Skeletal muscle satellite cell (primary cell): Measurements from ENCODE around the gene CASZ1.

Experiments used
- H3K27me3 ChIP-seq: 2 replicates; pipeline ENCODE4 v1.7.0; 2013; ENCODE audit warnings: low read length; ENCODE audit not compliant: control insufficient read depth, insufficient read depth
- H3K36me3 ChIP-seq: 2 replicates; pipeline ENCODE4 v1.7.0; 2013; ENCODE audit warnings: mild to moderate bottlenecking, control low read depth, low read length; ENCODE audit not compliant: insufficient read depth
- H3K4me1 ChIP-seq: 2 replicates; pipeline ENCODE4 v1.7.0; 2013; ENCODE audit warnings: low read length; ENCODE audit not compliant: control insufficient read depth, insufficient read depth
- H3K4me2 ChIP-seq: 2 replicates; pipeline ENCODE4 v1.7.0; 2013; ENCODE audit warnings: mild to moderate bottlenecking, low read length
- H3K4me3 ChIP-seq: 2 replicates; pipeline ENCODE4 v1.7.0; 2013; ENCODE audit warnings: low read length
- H3K9ac ChIP-seq: 2 replicates; pipeline ENCODE4 v1.7.0; 2013; ENCODE audit warnings: mild to moderate bottlenecking, low read depth, low read length, moderate library complexity
- H3K9me3 ChIP-seq: replicated peaks from 2 replicates; pipeline ENCODE4 v1.7.0; 2013; ENCODE audit warnings: mild to moderate bottlenecking, control low read depth, low read length

The CASZ1 gene

DNA sequence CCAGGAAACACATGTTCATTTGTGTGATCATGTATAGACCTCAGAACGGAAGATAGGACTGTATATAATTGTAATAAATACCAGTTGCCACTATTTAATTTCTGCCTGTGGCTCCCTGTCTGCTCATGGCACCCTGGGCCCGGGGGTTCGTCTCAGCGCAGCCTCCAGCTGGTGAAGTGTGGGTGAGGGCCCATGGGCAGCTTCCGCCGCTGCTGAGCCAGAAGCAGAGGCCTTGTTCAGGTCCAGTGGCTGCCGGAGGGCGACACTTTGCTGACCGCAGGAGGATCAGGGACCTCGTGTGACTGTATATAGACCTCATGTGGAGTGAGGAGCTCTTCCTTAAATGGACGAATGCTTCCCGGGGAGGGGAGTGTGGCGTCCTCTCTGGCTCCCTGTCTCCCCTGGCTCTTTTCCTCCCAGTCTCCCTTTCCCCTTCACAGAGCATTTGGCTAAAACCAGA, 165.8 kb downstream of the CASZ1 start:
- peaks cover 17% of the 10 kb centered on the region for H3K4me1 ChIP-seq

DNA sequence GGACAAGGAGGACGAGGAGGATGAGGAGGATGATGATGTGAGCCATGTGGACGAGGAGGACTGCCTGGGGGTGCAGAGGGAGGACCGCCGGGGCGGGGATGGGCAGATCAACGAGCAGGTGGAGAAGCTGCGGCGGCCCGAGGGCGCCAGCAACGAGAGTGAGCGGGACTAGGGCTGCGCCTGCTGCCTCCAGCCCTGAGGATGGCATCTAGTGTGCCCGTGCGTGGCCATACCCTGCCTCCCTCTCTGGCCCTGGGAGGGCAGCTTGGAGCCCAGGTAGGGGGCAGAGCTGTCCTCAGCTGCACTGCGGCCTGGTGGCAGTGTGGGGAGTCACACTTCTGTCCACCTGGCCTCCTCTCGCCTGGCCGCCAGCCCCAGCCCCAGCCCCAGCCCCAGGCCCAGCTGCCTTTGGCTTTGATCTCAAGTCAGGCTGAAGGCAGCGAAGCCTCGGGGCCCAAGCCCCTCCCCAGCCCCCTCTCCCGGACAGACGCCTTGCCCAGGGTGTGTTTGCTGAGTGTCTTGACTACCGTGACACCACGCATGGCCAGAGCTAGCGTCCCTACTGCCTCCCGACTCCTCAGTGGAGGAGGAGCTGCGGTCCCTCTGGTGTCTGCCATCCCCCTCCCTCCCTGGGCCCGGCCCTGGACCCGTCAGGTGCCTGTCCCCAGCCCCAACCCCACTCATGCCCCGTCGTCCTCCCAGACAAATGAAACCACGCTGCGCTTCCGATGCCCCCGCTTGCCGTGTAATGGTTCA, 166.5 kb downstream of the CASZ1 start:
- Histone ChIP-seq H3K4me3 (no peak overlapping the region), H3K4me1 (peaks cover 10% of the 10 kb centered on the region), H3K9me3 (no peaks in the 10 kb centered on the region), H3K27me3 (no peaks in the 10 kb centered on the region), H3K9ac (no peak overlapping the region), H3K4me2 (no peak overlapping the region), H3K36me3 (no peaks in the 10 kb centered on the region)

More for the DNA sequence above, 165.8 kb downstream of the CASZ1 start:
- H3K9ac ChIP-seq: no peak overlapping the region
- no peaks in the 10 kb centered on the region for H3K27me3 ChIP-seq
- H3K4me2 ChIP-seq: no peak overlapping the region
- H3K9me3 ChIP-seq: no peaks in the 10 kb centered on the region
- H3K36me3 ChIP-seq: no peaks in the 10 kb centered on the region
- no peak overlapping the region for H3K4me3 ChIP-seq

DNA sequence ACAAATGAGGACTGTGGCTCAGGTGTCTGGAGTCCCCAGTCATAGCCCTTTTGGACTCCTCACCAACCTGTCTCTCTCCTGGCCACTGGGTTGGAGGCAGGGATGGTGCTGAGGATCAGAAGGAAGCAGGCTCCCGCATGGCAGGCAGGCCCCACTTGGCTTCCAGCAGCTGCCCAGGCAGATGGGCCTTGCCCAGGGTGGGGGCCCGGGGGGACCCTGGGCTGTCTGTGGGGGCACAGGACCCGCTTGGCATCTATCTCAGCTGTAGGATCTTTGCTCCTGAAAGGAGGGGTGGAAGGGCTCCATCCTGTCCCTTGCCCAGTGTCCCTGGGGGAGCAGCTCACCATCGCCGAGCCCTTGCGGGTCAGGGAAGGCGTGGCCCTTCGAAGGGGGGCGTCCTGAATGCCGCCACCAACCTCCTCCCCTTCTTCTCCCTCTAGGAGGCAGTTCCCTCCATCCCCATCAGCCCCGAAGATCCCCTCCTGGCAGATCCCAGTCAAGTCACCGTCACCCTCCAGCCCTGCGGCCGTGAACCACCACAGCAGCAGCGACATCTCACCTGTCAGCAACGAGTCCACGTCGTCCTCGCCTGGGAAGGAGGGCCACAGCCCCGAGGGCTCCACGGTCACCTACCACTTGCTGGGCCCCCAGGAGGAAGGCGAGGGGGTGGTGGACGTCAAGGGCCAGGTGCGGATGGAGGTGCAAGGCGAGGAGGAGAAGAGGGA, 167.2 kb downstream of the CASZ1 start:
- Histone ChIP-seq H3K4me1 (peaks cover 3% of the 10 kb centered on the region), H3K9ac (no peak overlapping the region), H3K9me3 (no peaks in the 10 kb centered on the region), H3K4me2 (no peak overlapping the region), H3K27me3 (no peaks in the 10 kb centered on the region), H3K4me3 (no peak overlapping the region), H3K36me3 (peaks cover 2% of the 10 kb centered on the region)

DNA sequence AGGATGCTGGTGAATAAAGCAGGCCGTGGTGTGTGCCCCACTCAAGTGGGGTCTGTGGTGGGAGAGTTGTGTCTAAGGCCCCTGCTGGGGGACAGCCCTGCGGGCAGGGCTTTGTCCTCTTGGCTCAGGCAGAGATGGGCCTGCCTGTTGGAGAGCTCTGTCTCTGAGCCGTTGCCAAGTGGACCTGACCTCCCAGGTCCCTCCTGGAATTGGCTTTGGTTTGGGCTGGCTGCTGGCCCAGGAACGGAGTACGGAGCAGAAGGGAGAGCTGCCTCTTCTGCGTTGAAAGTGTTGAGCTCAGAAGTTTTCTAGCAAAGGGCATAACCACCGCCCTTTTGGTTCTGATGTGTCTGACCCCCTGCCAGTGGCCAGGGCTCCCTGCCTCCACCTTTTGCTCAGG, 167.8 kb downstream of the CASZ1 start:
- Histone ChIP-seq H3K36me3 (peaks cover 4% of the 10 kb centered on the region), H3K9ac (no peak overlapping the region), H3K4me2 (no peak overlapping the region), H3K4me3 (no peak overlapping the region), H3K4me1 (no peaks in the 10 kb centered on the region), H3K27me3 (no peaks in the 10 kb centered on the region), H3K9me3 (no peaks in the 10 kb centered on the region)

DNA sequence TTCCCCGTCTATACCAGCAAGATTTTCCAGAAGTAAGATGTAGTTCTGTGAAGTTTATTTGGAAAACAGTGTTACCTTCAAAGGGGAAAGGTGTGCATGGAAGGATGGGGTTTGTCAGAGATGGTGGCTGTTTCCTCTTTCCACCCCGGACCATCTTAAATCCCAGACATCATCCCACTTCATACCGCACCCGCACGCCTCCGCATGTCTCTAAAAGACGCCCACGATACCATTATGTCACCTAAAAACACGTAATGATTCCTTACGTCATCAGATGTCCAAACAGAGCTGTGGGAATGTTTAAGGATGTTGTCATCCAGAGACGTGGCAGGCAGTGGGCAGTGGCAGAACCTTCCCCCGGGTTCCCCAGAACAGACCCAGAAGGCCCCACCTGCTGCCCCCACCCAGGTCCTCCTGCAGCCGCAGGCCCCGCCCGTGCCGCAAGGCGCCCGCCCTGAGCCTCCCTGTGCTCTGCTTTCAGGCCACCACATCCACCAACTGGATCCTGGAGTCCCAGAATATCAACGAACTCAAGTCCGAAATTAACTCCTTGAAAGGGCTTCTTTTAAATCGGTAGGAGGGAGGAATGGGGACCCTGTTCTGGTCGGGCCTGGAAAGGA, 169.5 kb downstream of the CASZ1 start:
- H3K4me1 ChIP-seq: no peaks in the 10 kb centered on the region
- peaks cover 4% of the 10 kb centered on the region for H3K36me3 ChIP-seq
- H3K27me3 ChIP-seq: no peaks in the 10 kb centered on the region
- H3K4me2 ChIP-seq: no peak overlapping the region
- no peak overlapping the region for H3K4me3 ChIP-seq
- H3K9me3 ChIP-seq: no peaks in the 10 kb centered on the region
- no peak overlapping the region for H3K9ac ChIP-seq

DNA sequence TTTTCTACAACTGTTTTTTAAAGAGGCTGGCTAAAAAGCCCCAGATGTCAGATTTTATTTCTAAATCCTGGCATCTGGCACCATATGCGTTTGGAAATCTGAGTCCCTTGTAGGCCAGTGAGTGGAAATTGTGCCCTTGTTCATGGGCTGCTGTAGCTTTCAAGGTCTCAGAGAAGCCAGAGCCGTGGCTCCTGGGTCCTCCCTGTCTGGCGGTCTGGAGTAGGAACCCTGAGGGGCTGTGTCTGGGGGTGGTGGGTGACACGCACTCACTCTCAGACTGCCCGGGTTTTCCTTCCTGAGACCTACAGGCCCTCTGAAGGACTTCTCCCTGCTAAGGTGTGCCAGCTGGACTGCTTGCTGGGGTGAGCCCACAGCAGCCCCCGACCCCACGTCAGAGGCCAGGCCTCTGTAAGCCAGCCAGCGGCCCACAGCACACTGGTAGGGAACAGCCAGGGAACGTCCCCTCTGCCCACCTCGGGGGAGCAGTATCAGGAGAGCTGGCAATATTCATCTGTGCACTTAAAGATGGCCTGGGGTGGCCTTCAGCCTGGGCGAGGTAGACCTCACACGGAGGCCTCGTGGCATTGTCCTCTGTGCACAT, 170.2 kb downstream of the CASZ1 start:
- H3K4me2 ChIP-seq: no peak overlapping the region
- no peaks in the 10 kb centered on the region for H3K9me3 ChIP-seq
- H3K36me3 ChIP-seq: peaks cover 4% of the 10 kb centered on the region
- H3K4me1 ChIP-seq: no peaks in the 10 kb centered on the region
- H3K9ac ChIP-seq: no peak overlapping the region
- H3K4me3 ChIP-seq: no peak overlapping the region
- no peaks in the 10 kb centered on the region for H3K27me3 ChIP-seq

DNA sequence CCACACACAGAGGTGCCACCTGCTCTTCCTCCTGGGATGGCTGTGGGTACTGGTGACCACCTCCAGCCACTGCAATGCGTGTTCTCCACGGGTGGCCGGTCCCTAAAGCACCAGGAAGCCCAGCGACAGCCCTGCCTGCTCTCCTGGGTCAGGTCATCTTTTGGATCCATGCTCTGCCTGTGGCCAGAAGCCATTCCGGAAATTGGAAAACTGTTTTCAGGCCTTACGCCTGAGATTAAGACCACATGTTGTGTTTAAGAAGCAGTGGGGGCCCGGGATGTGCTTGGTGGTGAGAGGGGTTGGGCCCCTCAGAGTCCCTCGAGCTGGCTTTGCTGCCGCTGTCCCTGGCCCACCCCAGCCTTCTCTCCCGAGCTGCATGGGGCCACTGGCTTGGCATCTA, 170.9 kb downstream of the CASZ1 start:
- H3K36me3 ChIP-seq: peaks cover 4% of the 10 kb centered on the region
- no peak overlapping the region for H3K4me2 ChIP-seq
- no peaks in the 10 kb centered on the region for H3K4me1 ChIP-seq
- no peaks in the 10 kb centered on the region for H3K9me3 ChIP-seq
- H3K27me3 ChIP-seq: no peaks in the 10 kb centered on the region
- no peak overlapping the region for H3K4me3 ChIP-seq
- H3K9ac ChIP-seq: no peak overlapping the region

DNA sequence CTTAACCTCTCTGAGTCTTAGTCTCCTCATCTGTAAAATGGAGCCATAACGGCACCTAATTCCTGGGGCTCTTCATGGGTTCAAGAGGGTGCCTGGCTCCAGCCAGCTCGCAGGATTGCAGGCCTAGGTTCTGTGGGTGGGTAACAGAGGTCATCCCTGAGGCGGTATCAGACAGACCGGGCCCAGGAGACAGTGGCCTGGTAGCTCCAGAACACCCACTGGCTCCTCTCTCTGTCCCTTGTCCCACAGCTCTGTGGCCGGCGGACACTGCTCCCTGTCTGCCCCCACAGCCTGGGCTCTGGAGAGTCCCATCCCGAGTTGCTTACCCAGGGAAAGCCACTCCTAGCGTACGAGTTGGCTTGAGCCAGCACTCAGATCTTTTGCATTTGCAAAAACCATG, 171.4 kb downstream of the CASZ1 start:
- H3K36me3 ChIP-seq: peaks cover 4% of the 10 kb centered on the region

DNA sequence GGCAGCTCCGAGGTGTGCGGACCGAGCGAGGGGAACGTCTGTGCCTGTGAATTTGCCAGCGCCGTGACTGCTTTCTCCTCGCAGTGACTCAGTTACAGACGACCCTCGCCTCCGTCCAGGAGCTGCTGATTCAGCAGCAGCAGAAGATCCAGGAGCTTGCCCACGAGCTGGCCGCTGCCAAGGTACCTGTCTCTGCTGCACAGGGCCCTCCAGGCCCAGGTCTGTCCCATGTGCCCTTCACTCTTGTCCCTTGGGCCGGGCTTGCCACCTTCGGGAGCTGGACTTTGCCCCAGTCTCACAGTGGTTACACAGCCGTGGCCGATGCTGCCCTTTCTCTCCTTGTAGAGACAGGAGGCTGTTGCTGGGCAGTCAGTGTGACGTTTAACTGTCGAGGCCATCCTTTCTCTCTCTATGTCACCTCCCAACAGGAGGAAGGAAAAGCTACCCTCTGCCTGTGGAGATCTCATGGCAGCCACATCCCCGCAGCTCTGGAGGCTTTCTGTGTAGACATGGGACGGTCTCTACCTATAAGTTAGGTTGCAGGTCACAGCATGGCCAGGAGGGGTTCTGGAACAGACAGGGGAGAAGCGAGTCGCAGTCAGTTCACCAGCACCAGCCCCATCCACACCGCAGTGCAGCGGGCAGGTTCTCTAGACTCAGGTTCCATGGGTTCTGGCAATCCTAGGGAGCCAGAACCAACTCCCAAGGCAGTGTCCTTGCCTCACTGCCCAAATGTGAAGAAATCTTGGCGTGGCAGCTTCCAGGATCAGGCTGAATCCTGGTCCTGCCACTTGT, 172.0 kb downstream of the CASZ1 start:
- no peaks in the 10 kb centered on the region for H3K4me1 ChIP-seq
- H3K4me3 ChIP-seq: no peak overlapping the region
- no peak overlapping the region for H3K4me2 ChIP-seq
- no peaks in the 10 kb centered on the region for H3K9me3 ChIP-seq
- H3K27me3 ChIP-seq: no peaks in the 10 kb centered on the region
- peaks cover 4% of the 10 kb centered on the region for H3K36me3 ChIP-seq
- H3K9ac ChIP-seq: no peak overlapping the region

More for the DNA sequence above, 171.4 kb downstream of the CASZ1 start:
- Histone ChIP-seq H3K27me3 (no peaks in the 10 kb centered on the region), H3K9ac (no peak overlapping the region), H3K4me1 (no peaks in the 10 kb centered on the region), H3K4me3 (no peak overlapping the region), H3K9me3 (no peaks in the 10 kb centered on the region), H3K4me2 (no peak overlapping the region)

DNA sequence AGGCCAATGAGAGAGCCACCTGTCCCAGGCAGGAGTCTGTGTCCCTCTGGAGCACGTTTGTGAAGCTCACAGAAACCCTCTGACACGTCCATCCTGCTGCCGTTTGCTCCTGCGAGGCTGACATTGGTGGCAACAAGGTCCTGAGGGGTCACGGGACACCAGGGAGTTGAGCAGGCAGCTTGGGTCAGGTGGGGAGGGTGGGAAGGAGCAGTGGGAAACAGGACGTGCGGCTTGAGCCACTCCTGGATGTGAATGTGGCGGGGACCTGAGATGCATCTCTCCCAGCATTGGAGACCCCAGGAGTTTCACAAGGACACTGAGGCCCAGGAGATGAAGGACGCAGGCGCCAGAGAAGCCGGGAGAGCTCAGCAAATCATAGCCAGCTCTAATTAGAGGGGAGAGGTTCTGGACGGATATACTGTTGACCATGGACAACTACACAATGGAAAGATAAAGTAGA, 172.7 kb downstream of the CASZ1 start:
- Histone ChIP-seq H3K4me3 (no peak overlapping the region), H3K9ac (no peak overlapping the region), H3K4me2 (no peak overlapping the region), H3K27me3 (no peaks in the 10 kb centered on the region), H3K36me3 (peaks cover 4% of the 10 kb centered on the region), H3K9me3 (no peaks in the 10 kb centered on the region), H3K4me1 (no peaks in the 10 kb centered on the region)
